ENCODE data around the gene MARCHF3. TPM values are rescaled to one million over a fixed set of nuclear protein-coding genes. Genes with fewer than 3 reads are reported as not detected.

Gene MARCHF3
- total and polyA plus RNA-seq, 2 donors (not counting 3 experiments of a cell fraction or from before 2014, with no cell fraction given), result 31.9 to 35.0 TPM

DNA sequence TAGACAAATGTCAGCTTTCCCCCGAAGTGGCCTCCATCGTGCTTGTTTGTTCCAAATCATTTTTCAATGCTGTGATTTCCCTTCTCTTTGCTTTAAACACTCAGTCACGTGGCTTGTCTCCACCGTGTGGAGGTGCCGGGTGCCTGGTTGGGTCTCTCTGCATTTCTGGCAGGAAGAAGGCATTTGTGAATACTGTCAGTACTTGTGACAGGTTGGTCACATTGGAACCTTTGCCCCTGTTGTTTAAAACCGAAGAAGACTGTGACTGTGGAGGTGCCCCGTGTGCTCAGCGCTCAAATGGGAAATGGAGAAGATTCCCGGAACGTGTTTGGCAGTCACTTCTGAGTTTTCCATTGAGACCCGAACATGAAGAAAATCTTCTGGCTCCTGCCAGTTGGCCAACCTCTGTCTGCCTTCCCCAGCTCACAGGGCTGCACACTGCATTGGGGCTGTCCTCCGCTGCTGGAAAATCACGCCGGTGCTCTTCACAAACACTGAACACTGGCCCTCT is 178.8 kb downstream of the MARCHF3 start:
- Histone ChIP-seq H3K4me2 (ENCODE audit: insufficient read depth, low read length) (no peak overlapping the region), H3K27ac (ENCODE audit: insufficient read depth, low read depth, low read length) (peak overlapping the region; percentile 67), H3K9me3 (replicated peaks; ENCODE audit: control insufficient read depth, insufficient read depth, low read length) (no peaks in the 10 kb centered on the region), H3K4me1 (ENCODE audit: control insufficient read depth, extremely low read depth, insufficient read depth, low read length) (peaks cover 32% of the 10 kb centered on the region), H3K4me3 (replicated peaks in 1 of 3; ENCODE audit: insufficient read depth in 1 of 3, low read depth in 1 of 3, low read length in 3 of 3) (no peak overlapping the region), H2AFZ (ENCODE audit: low read depth, low read length) (peak overlapping the region; percentile 15), H3K36me3 (ENCODE audit: control insufficient read depth in 2 of 2, extremely low read depth in 1 of 2, insufficient read depth in 2 of 2, low read length in 2 of 2) (no peaks in the 10 kb centered on the region), H3K9ac (replicated peaks; ENCODE audit: extremely low read depth, insufficient read depth, low read length) (no peak overlapping the region), H3K9me1 (replicated peaks; ENCODE audit: control insufficient read depth, extremely low read depth, insufficient read depth, low read length) (no peaks in the 10 kb centered on the region), H3K27me3 (ENCODE audit: control insufficient read depth in 2 of 2, insufficient read depth in 2 of 2, low read length in 2 of 2) (no peaks in the 10 kb centered on the region), H4K20me1 (replicated peaks; ENCODE audit: control insufficient read depth, extremely low read depth, insufficient read depth, low read length) (no peaks in the 10 kb centered on the region), H3K79me2 (ENCODE audit: control insufficient read depth, insufficient read depth, low read length) (no peaks in the 10 kb centered on the region)
- dilution Hi-C loops (cut with MboI; ENCODE audit: extremely low pct_ligation_motif_present, low sequenced_read_pairs) (no loop called here), intact Hi-C loops (cut with micrococcal nuclease) (no loop called here)
- ChIA-PET CTCF (interaction anchor here (1.1 kb wide), 1 partner anchor 28 kb away, joined by 4 read pairs; no protein-coding TSS in a partner anchor), POLR2A (interaction anchor here (0.6 kb wide), 1 partner anchor 186 kb away, joined by 7 read pairs; no protein-coding TSS in a partner anchor)
- TF ChIP-seq MYC (IDR thresholded peaks at IDR 0.05; ENCODE audit: low read depth, low read length) (no peak), JUN (IDR thresholded peaks at IDR 0.05; ENCODE audit: borderline replicate concordance, insufficient read depth, insufficient read length, low read depth) (no peak), GATA2 (IDR thresholded peaks at IDR 0.05; ENCODE audit: insufficient read depth, insufficient read length, low read depth, low read length) (no peak), POLR2A (IDR thresholded peaks at IDR 0.05; ENCODE audit: low read depth, low read length) (no peak), FOS (IDR thresholded peaks at IDR 0.05; ENCODE audit: borderline replicate concordance, insufficient read depth, low read length) (no peak), POLR2AphosphoS5 (IDR thresholded peaks at IDR 0.05; ENCODE audit: insufficient read depth, low read depth, low read length) (no peak)
- TF ChIP-seq, protein P1, sequence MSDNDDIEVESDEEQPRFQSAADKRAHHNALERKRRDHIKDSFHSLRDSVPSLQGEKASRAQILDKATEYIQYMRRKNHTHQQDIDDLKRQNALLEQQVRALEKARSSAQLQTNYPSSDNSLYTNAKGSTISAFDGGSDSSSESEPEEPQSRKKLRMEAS (IDR thresholded peaks at IDR 0.05; ENCODE audit: insufficient read depth, insufficient read length), result no peak
- TF ChIP-seq, protein P2, sequence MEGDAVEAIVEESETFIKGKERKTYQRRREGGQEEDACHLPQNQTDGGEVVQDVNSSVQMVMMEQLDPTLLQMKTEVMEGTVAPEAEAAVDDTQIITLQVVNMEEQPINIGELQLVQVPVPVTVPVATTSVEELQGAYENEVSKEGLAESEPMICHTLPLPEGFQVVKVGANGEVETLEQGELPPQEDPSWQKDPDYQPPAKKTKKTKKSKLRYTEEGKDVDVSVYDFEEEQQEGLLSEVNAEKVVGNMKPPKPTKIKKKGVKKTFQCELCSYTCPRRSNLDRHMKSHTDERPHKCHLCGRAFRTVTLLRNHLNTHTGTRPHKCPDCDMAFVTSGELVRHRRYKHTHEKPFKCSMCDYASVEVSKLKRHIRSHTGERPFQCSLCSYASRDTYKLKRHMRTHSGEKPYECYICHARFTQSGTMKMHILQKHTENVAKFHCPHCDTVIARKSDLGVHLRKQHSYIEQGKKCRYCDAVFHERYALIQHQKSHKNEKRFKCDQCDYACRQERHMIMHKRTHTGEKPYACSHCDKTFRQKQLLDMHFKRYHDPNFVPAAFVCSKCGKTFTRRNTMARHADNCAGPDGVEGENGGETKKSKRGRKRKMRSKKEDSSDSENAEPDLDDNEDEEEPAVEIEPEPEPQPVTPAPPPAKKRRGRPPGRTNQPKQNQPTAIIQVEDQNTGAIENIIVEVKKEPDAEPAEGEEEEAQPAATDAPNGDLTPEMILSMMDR (IDR thresholded peaks at IDR 0.05; ENCODE audit: extremely low read depth in 1 of 2, insufficient read depth in 1 of 2, low read depth in 1 of 2, low read length in 2 of 2), result no peak
- DNase-seq (ENCODE audit: low read depth, low spot score), result no peak
- FAIRE-seq, result no peak
- TSS peak; percentile 45 for BruUV-seq (replicated peaks)

All from endothelial cell of umbilical vein (primary cell).